NT2/D1 (cell line): ENCODE measurements around the gene MIXL1.

Experiments used
- SUZ12 ChIP-seq: IDR thresholded peaks from 2 replicates; pipeline ENCODE4 v1.6.1; 2011; ENCODE audit not compliant: insufficient read length, insufficient read depth; ENCODE audit errors: extremely low read depth
- ZNF274 ChIP-seq: IDR thresholded peaks from 2 replicates; pipeline ENCODE4 v1.6.1; 2011; ENCODE audit warnings: mild to moderate bottlenecking, low read depth, low read length

- TF ChIP-seq ZNF274: no peak
- TF ChIP-seq SUZ12: no peak
Observed at GRCh38 chr1:226204198-226204597, 19.3 kb upstream of the MIXL1 start.
